GM10266 (cell line): Measurements from ENCODE around the gene TKTL2.
"Not testable (repeated sequence)": the region's sequence is repeated elsewhere in the genome, so short reads cannot be mapped to it uniquely, and the experiment has no call there.

Experiments
- DNase-seq: peaks from one replicate; pipeline ENCODE4 v3.0.0; 2012; ENCODE audit errors: extremely low spot score
- CTCF ChIP-seq: IDR thresholded peaks from 2 replicates; pipeline ENCODE4 v1.5.1; 2012; ENCODE audit warnings: mild to moderate bottlenecking, low read depth; ENCODE audit not compliant: control insufficient read depth, insufficient read depth; ENCODE audit errors: missing control alignments

TKTL2 gene

DNA sequence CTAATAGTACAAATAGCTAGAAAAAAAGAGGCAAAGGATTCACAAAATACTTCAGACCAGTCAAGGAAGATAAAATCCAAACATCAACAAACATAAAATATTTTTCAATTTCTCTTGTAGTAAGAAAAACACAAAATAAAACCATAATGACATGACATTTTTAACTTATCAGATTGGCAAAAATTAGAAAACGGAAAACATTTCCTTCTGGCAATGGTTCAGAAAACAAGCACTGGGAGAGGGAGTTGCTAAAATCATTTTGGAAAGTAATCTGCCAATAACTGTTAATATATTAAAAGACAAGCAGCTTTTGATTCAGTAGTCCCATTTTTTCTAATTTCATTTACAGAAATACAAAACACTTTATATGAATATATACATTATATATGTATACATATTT, 26.1 kb downstream of the TKTL2 start:
- TF ChIP-seq CTCF = no peak
- no peak for DNase-seq

GRCh38 chr4:163447023-163447422, 26.5 kb downstream of the TKTL2 start:
- not testable (repeated sequence) for DNase-seq

DNA sequence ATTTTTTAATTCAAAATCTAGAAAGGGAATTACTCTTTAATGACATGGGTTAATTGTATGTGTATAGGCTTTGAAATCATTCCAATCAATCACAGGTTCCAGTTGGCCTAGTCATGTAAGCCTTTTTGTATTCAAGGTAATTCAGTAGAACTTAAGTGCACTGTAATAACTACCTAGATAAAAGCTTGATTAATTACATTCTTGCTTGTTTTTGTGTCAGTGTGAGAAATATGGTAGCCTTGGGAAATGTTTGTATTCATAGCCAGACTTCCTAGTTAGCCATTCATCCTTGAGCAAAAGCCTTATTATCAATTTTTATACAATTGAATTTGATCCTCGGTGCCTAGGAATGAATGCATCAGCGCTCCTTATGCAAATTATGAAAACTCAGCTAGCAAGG, 33.5 kb downstream of the TKTL2 start:
- no peak for DNase-seq
- no peak for TF ChIP-seq CTCF
